Stimulated activated CD4-positive, alpha-beta T cell treated with anti-CD3 and anti-CD28 coated beads, Interleukin-1b, Interleukin-23, amount 100 ng/mL, for 1 hour (primary cell): ENCODE data around the gene PLCL1.

Experiments
- DNase-seq, 2 donors: peaks; one replicate each; pipeline ENCODE4 v3.0.0-alpha.2; 2020; ENCODE audit warnings: low read depth in 2 of 2

Gene PLCL1

DNA sequence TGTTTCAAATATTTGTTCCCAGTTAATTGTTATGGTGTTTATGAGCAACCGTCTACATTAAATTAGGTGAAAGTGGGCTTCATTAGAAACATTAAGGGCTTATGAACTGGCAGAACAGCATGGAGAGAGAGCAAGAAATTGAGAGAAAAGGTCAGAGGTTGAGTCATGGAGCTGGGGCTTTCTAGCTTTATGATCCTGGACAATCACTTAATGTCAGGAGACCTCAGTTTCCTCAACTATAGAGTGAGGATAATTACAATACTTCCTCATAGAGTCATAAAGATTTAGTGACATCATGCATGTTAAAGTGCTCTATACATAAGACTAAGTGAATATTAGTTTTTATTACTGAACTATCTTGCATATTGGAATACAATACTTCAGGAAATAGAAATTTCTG, 83.9 kb downstream of the PLCL1 start:
- no peak for DNase-seq

GRCh38 chr2:197889041-197889440, 84.6 kb downstream of the PLCL1 start:
- DNase-seq: no peak

DNA sequence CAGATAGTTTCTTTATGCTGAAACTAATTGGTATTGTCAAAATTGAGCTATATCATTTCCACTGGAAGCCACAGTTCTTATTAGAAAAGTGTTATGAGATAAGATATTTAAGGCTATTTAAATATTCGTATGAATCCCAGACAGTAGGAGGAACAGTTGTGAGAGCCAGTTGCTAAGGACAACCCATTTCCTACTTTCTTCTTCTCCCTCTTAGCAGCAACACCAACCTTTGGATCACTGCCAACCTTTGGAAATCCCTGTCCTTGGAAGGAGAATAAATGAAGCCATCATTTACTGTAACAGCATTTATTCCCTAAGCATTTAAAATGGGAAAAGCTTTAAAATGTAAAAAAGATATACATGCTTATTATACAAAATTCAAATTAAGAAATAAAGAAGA, 85.8 kb downstream of the PLCL1 start:
- DNase-seq: no peak

DNA sequence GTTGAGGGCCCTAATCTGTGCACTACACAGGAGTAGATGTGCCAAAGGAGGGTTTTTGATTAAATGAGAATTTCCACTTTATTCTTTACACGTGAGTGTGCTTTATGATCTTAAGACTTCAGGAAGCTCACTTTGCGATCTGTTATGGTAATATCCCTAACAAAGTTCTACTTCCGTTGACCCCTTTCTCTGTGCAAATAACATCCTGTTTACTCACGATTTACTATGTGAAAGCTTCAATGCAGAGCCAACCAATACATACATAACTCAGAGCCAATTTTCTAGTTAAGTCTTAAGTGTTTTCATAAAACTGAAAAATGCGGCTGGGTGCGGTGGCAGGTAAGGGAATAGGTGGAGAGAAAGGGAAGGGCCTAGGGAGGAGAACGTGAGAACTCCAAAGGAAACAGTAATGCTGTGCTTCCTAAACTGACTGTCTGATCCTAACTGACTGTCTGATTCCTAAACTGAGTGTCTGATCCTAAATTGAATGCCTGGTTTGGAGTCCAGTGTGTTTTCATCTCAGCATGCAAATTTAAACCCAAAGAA, 87.6 kb downstream of the PLCL1 start:
- DNase-seq: no peak

GRCh38 chr2:197893403-197894177, 89.2 kb downstream of the PLCL1 start:
- DNase-seq: no peak

DNA sequence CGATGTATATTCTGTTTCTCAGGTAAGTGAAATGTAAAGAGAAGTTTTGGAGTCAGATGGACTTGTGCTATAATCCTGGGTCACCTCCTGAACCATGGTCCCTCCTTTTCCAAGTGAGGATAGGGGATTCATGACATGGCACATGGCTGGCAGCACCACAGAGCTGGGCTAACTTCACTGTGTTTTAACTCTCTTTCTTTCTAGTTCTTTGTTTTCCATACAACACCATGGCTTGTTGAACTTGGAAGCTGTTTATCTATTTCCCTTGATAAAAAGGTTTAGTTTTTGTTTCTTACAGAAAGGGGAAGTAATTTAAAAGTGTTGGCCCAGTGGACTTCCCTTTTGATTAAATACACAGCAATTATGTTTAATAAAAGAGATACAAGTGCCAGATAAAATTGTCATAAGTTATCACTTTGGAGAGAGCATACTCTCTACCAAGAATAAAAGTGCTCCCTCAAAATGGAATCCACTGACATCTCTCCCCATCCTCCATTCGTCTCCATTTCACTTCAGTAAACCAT, 90.4 kb downstream of the PLCL1 start:
- DNase-seq: no peak

- no peak for DNase-seq
Measured at GRCh38 chr2:197897960-197898678, 93.7 kb downstream of the PLCL1 start.

DNA sequence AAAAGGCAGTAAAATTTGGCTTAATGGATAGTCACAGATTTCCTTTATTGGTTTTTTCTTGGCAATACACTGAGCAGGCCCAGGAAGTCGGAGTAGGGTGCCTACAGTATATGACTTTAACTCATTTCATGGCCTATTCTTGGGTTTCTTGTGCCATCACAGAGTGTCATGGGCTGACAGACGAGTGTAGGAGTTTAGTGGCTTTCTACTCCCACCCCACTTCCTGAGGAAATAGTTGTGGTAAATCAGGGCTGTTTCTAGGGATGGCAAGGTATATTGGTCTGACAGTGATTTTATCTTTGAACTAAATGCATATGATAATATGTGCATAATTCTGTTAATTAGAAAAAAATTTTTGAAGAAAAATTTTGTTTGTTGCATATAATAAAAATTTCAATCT, 100.1 kb downstream of the PLCL1 start:
- no peak for DNase-seq

DNA sequence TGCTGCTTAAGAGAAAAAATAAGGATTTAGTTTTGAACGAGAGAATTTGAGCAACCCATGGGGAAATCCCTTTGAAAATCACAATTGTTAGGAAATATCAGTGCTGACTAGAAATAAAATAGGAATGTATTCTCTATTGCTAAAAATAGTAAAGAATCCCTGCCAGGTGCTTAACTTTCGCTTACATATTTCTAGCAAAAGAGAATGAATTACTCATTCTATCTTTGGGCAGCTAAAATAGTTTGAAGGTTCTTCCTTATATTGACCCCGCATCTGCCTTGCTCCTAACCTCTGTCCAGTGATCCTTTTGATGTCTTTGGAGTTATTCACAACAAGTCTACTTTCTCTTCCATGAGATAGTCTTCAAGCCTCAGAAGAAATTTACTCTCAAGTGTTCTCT, 103.8 kb downstream of the PLCL1 start:
- no peak for DNase-seq

- no peak for DNase-seq
Measured at GRCh38 chr2:197908990-197909776, 104.8 kb downstream of the PLCL1 start.

DNA sequence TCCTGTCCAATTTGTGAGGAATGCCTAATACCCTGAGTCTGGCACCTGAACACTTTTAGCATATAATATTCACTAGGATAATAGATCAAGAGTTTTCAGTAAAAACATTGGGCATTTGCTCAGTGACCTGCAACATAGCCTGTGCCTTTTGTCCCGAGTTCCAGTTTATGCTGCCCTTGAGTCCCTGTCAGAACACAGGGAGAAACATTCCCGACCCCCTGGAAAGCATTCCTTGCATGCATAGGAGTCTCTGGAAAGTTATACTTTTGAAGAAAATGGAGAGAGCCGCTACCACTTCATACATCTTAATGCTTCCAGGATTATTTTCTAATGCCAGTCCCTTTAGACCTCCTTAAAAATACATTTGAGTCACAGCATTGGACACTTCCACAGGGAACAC, 107.3 kb downstream of the PLCL1 start:
- DNase-seq: no peak

GRCh38 chr2:197913084-197913483, 108.7 kb downstream of the PLCL1 start:
- no peak for DNase-seq

- DNase-seq: no peak
Measured at GRCh38 chr2:197914778-197915177, 110.4 kb downstream of the PLCL1 start.

GRCh38 chr2:197915548-197916265, 111.3 kb downstream of the PLCL1 start:
- no peak for DNase-seq

GRCh38 chr2:197919487-197919886, 115.1 kb downstream of the PLCL1 start:
- DNase-seq: no peak

GRCh38 chr2:197920088-197920487, 115.7 kb downstream of the PLCL1 start:
- no peak for DNase-seq

DNA sequence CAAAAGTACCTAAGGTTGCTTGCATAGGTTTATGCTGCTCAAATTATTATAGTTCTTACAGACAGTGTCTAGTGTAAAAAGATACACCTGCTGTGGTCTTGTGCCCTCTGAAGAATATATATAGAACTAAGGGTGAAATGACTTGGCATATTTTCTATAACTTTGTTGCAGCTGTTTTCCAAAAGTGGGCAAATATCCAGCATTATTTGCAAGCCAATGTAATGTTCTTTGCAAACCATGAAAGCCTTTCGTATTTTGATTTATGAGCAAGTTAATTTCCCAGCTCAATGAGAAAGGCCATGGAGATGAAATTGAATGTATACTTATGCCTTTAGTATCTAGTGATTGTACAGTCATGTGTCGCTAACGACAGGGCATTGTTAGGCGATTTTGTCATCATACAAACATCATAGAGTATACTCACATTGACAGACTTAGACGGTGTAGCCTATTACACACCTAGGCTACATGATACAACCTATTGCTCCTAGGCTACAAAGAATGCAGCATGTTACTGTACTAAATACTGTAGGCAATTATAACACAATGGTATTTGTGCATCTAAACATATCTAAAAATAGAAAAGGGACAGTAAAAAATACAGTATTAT, 116.3 kb downstream of the PLCL1 start:
- DNase-seq: no peak

DNA sequence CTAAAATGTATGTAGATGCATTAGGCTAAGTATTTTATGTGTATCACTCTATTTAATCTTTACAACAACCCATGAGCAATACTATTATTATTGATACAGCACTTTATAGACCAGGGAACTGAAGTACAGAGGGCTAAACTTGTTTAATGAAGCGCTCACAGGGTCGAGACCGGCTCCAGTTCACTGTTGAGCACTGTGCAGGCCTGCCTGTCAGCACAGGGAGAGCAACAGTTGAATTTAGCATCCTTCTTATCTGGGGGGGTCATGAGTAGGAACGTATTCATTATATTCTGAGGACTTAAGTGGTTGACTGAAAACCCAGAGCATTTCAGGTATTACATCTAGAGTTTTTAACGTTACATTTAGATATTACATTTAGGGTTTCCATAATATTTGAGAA, 120.1 kb downstream of the PLCL1 start:
- DNase-seq: no peak

DNA sequence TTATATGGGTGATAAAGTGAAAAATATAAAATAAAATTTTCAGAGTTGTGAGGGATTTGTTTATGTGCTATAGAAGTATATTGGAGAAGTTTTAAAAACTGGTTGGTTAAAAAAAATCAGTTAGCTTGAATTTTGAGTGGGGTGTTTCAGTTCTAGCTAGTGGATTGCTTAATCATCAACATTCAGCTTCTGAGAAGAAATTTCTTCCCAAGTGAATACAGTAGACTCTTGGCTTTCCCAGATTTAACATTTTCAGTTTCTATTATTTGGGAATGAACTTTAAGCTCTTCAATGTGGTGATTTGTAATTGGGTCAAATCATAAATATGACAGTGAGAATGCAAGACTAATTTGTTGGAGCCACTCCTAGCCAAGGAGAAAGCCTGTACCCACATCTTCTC, 120.8 kb downstream of the PLCL1 start:
- DNase-seq: no peak

GRCh38 chr2:197925976-197926375, 121.6 kb downstream of the PLCL1 start:
- no peak for DNase-seq

DNA sequence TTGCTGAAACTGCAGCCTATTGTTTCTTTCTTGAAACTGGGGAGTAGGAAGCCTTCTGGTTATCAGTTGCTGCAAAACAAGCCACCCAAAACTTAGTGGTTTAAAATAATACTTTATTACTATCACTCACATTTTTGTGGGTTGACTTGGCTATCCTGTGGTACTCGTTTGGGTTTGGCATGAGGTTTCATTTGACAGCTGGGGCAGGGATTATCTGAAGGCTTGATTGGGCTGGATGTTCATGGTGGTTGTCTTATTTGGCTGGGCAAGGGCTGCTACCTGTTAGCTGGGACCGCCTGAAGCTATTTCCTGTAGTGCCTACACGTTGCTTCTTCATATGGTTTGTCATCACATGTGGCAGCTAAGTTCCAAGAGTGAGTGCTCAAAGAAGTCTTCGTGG, 122.3 kb downstream of the PLCL1 start:
- no peak for DNase-seq
